HG03469 (cell line): ENCODE measurements around the gene DAPK2.

ENCODE experiments used
- ATAC-seq: cut with Tn5 transposase; IDR thresholded peaks from one replicate; pipeline ENCODE4 v1.9.1; 2021; ENCODE audit warnings: mild to moderate bottlenecking, moderate library complexity, moderate number of reproducible peaks; ENCODE audit not compliant: unreplicated experiment

The DAPK2 gene

DNA sequence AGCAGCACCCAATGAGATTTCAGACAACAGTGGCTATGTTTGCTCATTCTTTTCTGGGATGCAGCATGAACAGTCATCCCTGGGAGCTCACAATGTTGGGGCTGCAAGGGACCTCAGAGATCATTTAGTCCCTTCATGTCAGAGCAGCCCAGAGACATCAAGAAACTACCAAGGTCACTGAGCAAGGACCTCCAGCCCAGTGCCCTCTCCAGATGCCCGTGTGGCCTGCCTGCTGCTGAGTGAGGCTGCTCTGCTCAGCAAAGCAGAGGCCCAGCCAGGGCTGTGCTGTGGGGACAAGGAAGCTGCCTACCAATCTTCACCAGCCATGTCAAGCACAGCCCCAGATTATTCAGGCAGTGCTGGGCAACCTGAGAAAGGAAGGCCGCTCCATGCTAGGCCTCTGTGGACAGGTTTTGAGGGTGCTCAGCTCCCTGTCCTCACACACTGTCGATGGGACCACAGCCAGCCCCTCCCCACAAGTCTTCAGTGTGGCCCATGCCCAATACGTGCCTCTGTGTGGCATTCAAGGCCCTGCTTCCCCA lies 99.7 kb downstream of the DAPK2 start:
- ATAC-seq = no peak

GRCh38 chr15:63945838-63946298 lies 100.4 kb downstream of the DAPK2 start:
- ATAC-seq = no peak

DNA sequence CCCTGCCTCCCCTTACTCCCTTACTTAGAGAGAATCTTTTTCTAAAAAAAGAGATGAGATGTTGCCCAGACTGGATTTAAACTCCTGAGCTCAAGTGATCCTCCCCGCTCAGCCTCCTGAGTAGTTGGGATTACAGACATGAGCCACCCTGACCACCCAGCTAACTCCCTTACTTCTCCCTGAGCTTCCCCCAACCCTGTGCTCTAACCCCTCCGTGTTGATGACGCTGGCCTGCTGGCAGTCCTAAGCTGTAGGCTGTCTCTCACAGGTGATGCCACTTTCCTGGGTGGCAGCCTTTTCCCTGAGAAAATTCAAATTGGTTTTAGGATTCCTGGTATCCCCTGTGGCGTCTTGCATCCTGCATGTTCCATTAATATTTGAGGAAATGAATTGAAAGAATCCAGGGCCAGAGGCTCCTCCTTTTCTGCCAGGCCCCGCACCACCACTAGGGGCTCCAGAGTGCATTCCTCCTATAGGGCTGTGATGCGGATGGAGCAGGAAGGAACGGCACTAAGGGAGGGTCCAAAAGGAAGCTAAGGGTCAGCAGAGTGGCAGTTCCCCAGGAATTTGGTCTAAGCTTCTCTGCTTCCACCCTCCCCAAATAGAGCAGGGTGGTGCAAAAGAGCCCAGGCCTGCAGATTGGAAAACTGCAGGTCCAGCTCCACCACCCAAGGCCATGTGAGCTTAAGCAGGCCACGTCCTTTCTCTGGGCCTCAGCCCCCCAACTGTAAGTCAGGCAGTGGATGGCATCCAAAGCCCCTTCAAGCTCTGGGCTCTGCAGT lies 101.1 kb downstream of the DAPK2 start:
- ATAC-seq = no peak

- no peak for ATAC-seq
These were observed 101.7 kb downstream of the DAPK2 start for GRCh38 chr15:63944681-63944955.

DNA sequence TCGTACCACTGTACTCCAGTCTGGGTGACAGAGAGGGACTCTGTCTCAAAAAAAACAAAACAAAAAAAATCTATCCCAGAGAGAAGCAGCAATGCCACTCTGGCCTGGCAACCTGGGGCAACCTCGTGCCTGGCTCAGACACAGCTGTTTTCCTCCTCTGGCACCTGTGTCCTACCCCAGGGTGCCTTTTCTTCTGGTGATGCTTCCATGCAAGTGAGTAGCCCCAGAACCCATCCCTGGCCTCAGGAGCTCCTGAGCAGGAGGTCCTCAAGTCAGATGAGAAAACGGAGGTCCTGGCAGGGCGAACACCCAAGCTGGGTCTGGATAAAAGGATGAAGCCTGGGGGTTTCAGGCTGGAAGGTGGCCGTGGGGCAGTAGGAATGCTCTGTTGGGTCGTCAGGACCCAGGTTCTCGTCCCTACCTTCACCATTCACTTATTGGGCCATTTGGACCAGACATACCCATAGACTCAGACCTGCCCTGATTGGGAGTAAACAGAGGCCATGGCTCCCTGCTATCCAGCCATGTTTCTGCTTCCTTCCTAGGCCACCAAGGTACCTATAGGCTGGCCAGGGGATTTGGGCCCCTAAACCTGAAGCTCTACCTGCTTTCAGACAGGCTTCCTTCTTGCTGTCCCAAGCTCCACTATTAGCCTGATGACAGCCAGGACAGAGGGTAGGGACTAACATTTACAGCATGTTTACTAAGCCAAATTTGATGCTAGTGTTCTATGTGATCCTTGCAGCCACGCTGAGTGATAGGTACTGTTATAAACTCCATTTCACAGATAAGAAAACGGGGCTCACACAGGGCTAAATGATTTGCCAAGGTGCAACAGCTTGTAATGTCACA lies 102.2 kb downstream of the DAPK2 start:
- ATAC-seq = no peak

DNA sequence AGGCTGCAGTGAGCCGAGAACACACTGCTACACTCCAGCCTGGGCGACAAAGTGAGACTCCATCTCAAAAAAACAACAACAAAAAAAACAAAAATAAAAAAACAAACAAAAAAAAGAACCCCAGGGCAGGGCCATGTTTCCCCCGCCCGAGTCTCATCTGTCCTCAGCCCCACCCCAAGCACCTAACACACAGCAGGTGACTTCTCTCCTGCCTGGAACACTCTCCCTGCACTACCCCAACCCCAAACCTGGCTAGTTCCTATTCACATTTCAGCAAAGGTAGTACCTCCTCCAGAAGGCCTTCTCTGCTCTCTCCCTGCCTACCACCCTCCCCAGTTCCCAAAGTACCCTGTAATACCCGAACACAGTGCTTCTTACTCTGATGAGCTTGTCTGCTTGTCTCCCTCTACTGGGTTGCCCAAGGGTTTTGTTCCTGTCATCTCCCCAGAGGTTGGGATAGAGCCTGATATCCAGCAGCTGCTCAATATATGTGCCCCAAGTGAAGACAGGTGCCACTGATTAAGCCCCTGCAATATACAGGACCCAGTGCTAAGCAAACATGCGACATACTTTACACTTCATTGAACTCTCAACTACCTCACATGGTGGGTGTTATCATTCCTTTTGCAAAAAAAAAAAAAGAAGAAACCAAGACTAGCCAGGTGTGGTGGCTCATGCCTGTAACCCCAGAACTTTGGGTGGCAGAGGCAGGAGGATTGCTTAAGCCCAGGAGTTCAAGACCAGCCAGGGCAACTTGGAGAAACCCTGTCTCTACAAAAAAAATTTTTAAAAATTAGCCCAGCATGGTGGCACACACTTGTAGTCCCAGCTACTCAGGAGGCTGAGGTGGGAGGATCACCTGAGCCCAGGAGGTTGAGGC lies 103.6 kb downstream of the DAPK2 start:
- no peak for ATAC-seq

DNA sequence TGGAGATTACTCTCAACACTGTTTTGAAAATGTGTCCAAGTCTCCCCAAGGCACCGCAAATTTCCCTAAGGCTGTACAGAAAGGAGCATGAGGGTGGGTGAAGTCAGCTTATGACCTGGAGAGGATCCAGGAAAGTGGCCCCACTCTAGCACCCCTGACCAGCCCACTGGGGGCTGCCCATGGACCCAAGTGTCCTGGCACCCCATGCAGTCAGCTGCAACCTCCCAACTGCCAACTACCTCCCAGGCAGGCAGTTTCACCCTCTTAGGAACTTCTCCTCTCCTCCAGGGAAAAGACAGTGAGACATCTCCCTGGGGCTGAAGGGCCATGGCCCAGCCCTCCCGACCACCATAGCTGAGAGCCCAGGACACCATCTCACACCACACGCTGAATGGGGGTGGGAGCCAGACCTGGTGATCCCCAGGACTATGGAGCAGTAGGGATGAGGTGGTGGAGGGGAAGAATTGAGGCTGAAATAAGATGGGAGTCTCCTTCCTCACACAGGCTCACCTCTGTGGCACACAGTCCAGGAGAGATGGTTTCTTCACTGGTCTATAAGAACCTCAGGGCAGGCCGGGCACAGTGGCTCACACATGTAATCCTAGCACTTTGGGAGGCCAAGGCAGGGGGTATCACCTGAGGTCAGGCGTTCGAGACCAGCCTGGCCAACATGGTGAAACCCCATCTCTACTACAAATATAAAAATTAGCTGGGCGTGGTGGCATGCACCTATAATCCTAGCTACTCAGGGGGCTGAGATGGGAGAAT lies 104.4 kb downstream of the DAPK2 start:
- no peak for ATAC-seq

DNA sequence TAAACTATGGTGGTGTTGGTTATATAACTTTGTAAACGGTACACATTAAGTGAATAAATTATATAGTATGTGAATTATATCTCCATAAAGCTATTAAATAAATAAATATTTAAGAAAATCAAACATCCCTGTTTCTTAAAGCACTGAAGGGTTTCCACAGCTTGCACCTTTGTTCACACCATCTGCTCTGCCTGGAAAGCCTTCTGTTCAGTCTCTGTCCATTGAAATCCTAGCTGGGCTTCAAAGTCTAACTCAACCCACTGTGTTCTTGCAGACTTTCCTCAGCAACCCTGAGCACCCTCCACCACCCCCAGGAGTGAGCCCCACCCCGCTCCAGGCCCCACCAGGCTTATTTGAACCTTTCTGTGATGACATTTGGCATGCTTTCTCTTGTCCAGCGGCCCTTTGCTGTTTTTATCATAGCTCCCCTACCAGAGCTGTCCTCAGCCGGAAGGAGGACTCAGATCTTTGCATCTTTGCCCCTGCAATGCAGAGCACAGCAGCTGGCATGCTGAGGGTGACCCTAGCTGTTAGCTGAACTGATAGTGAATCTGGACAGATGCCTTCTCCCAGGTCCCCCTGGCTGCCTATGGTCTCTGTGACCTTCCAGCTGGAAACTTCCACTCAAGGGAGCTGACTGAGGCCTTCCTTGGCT lies 105.2 kb downstream of the DAPK2 start:
- no peak for ATAC-seq

GRCh38 chr15:63939531-63940130 lies 106.7 kb downstream of the DAPK2 start:
- no peak for ATAC-seq

DNA sequence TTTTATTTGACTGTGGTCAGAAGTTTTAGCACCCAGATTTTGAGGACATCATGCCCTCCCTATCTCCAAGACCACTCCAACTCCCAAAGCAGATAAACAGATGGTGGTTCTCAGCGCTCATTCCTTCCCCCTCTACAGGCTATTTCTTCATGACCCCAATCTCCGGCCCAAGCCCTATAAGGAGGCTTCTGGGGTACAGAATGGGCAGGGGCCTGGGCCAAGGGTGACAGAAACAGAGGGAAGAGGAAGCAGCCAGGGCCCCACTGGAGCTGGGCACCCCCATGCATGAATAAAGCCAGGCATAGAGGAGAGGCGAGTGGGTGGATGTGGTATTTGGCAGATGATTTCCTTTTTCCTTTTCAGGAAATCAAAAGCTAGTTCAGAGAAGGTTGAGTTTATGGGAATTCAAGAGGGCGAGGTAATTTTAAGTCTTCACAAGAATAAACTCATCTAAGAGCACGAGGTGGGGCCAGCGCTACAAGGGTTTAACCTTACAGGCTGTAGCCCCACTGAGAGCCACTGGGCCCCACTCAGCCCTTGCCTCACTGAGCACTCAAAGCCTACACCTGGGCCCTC lies 107.7 kb downstream of the DAPK2 start:
- ATAC-seq = no peak

DNA sequence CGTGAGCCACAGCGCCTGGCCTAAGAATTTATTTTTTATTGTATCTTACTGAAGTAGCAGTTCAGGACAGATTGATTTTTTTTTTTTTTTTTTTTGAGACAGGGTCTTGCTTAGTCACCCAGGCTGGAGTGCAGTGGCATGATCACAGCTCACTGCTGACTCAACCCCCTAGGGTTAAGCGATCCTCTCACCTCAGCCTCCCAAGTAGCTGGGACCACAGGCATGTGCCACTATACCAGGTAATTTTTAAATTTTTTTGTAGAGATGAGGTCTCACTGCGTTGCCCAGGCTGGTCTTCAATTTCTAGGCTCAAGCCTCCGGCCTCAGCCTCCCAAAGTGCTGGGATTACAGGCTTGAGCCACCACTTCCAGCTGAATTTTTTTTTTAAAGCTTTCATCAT lies 112.8 kb downstream of the DAPK2 start:
- no peak for ATAC-seq

DNA sequence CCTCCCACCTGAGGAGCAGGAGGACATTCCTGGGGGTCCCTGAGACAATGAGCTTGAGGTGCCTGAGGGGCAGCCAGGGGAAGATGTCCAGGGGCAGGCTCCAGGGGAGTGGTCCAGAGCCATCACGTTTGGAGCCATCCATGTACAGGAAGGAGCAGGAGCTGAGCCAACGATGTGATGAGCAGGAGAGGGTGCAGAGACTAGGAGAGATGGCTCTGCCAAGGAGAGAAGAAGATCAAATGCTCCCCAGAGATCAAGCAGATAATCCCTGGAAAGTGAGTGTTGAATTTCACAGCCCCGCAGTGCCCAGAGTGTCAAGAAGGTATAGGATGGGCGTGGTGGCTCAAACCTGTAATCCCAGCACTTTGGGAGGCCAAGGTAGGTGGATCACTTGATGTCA lies 114.7 kb downstream of the DAPK2 start:
- no peak for ATAC-seq

- ATAC-seq = no peak
These were observed 116.3 kb downstream of the DAPK2 start for GRCh38 chr15:63930034-63930433.

- ATAC-seq = no peak
These were observed 118.0 kb downstream of the DAPK2 start for GRCh38 chr15:63928185-63928842.

GRCh38 chr15:63923993-63924950 lies 122.0 kb downstream of the DAPK2 start:
- no peak for ATAC-seq

DNA sequence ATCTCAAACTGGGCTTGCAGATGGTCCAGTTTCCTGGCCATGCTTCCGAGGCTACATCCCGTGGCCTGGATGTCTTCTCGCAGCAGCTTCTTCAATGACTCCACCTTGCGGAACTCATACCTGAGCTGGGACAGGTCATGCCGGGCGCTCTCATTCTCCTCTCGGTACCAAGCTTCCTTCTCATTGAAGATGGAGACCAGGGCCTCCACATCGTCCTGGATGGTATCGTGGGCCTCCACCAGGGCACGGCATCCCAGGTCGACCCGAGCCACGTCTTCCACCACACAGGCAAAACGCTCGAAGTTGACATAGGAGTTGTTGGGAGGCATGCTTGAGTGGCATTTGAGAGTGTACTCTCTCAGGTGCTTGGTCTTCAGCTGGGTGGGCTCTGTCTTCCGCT lies 123.4 kb downstream of the DAPK2 start:
- ATAC-seq = no peak

- ATAC-seq = no peak
These were observed 123.9 kb downstream of the DAPK2 start for GRCh38 chr15:63922261-63922904.
